Activated T-helper 2 cell treated with anti-CD3 and anti-CD28 coated beads, Interferon-gamma antibody, Interleukin-2, Interleukin-4, amounts not matched to agents 10 μg/mL and 5 μg/mL and 100 μg/mL, durations not matched to agents 14 hours and 24 hours and 36 hours (primary cell): ENCODE measurements around the gene KL. TPM values are rescaled to one million over a fixed set of nuclear protein-coding genes. Genes with fewer than 3 reads are reported as not detected.

Source experiments
- DNase-seq: peaks from one replicate; pipeline ENCODE4 v3.0.0; 2021; ENCODE audit warnings: low spot score
- H3K27ac Mint-ChIP-seq: one replicate; pipeline ENCODE4 v1.8.0; 2021; ENCODE audit warnings: mixed read lengths
- H3K27me3 Mint-ChIP-seq: one replicate; pipeline ENCODE4 v1.8.0; 2021; ENCODE audit warnings: low read depth, mixed read lengths
- H3K36me3 Mint-ChIP-seq: one replicate; pipeline ENCODE4 v1.8.0; 2021; ENCODE audit warnings: low read depth, mixed read lengths
- H3K4me1 Mint-ChIP-seq: one replicate; pipeline ENCODE4 v1.8.0; 2021; ENCODE audit warnings: low read depth, mixed read lengths
- H3K4me3 Mint-ChIP-seq: one replicate; pipeline ENCODE4 v1.8.0; 2021; ENCODE audit warnings: low read depth, mild to moderate bottlenecking, moderate library complexity, mixed read lengths
- H3K9me3 Mint-ChIP-seq: one replicate; pipeline ENCODE4 v1.8.0; 2021; ENCODE audit warnings: mixed read lengths
- intact Hi-C: fragments of 100-400 bp; cut with micrococcal nuclease; formaldehyde crosslinking; loops from one replicate; pipeline ENCODE4 v1.15.1; 2023
- total RNA-seq: library from RNA; stranded (reverse); gene quantifications from 2 replicates; pipeline ENCODE4 v1.2.3, GENCODE V29; 2022

Gene KL
- total RNA-seq, 1 donor from 2014 or later: 0.14 TPM

DNA sequence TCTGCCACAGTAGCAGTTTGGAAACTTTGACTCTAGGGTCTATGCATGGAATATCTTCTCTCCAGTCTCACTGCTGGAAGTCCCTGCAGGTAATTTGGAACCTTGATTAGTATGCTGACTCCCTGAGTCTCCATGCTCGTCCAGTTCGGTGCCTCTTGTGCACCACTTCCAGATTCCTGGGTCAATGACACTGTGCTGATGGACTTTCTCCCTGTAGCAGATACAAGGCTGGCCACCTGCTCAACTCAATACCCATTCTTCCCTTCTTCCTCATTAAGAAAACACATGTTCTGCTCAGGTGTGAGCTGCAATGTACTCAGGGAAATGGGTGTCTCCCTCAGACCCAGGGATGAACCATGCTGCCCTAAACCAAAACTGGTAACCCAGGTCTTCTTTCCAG lies 99.1 kb downstream of the KL start:
- no peak for DNase-seq
- H3K4me1 Mint-ChIP-seq: no peaks in the 10 kb centered on the region
- no peaks in the 10 kb centered on the region for H3K36me3 Mint-ChIP-seq
- intact Hi-C loops: no loop called here
- no peaks in the 10 kb centered on the region for H3K27me3 Mint-ChIP-seq
- H3K9me3 Mint-ChIP-seq: no peaks in the 10 kb centered on the region
- no peak overlapping the region for H3K4me3 Mint-ChIP-seq
- H3K27ac Mint-ChIP-seq: no peak overlapping the region
